HG03575 (cell line): Measurements from ENCODE around the gene RBMS1.

ENCODE experiments used
- ATAC-seq: cut with Tn5 transposase; IDR thresholded peaks from one replicate; pipeline ENCODE4 v1.9.1; 2021; ENCODE audit not compliant: unreplicated experiment, insufficient number of reproducible peaks, low FRiP score; ENCODE audit errors: extremely low read depth

The RBMS1 gene

DNA sequence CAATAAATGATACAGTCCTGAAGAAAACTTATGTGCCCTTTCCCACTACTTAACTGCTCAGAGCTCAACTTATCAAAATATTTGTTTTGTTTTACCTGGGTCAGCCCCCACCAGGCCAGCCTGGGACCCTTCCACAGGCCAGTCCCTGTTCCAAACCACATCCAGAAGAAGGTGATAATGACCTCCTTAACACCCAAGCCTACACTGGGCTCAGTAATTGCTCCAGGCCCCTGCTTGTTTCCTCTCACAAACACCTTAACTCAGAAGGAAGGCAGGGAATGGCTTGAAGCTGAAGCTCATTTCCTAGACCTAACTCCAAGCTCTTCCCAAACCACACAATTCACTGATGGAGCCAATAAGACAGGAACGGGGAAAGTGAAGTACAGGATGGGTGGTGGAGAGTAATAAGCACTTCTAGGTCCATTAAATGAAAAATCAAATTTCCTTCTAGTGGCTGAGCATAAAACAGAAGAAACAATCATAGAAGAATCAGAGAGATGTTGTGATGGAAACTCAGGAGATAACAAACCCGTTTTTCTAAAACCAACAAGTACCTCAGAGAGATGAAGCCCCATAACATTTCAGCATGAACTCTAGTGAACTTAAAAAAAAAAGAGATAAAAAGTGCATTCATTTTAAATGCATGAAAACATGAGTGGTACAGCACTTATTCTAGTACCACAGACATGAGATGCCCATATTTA is 160.1 kb downstream of the RBMS1 start:
- ATAC-seq, result no peak

DNA sequence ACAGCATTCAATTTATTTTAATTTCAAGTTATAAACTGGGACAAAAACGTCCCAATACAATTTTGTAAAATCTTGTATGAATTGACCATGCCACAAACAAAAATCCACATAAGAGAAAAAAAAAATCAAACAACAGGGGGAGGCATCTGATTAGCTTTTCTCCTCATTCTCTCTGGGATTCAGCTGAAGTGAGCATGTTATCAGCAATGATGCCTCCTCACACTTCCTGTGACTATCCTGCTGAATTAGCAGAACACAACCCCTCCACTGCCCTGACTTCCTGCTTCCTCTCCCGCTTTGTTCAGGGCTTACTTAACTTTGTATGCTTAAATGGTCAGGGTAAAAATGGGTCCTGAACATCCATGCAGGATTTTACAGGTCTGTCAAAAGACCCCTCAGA is 161.3 kb downstream of the RBMS1 start:
- no peak for ATAC-seq

DNA sequence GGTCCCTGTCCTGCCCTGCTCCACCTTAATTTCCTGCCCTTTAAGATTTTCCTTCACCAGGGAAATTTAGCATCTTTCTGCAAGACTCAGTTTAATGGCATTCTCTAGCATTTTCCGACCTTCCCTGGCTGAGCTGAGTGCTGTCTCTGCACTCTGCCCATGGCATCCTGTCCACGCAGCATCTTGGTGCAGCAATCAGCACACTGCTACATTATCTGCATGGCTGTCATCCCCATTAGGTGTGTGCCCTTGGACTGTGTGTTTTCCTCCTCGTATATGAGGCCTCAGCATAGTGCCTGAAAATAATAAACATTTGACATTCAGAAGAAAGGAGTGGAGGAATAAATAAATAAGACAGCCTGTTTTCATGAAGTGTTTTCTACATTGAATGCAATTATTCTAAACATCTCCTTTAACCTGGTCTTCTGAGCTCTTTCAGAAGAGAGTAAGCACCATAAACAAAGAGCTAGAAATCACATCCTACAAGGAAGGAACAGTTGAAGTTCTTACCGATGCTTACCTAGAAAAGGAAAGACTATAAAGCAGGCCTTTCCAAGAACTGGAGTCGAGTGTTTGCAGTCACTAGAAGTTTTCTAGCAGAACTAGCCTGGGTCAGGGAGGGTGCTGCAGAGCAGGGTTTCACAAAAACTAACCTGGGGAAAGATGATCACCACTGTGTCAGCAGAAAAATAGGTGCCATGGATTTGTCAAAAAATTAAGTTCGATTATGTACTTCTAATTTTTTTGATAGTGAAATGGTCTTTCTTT is 162.2 kb downstream of the RBMS1 start:
- ATAC-seq, result no peak

DNA sequence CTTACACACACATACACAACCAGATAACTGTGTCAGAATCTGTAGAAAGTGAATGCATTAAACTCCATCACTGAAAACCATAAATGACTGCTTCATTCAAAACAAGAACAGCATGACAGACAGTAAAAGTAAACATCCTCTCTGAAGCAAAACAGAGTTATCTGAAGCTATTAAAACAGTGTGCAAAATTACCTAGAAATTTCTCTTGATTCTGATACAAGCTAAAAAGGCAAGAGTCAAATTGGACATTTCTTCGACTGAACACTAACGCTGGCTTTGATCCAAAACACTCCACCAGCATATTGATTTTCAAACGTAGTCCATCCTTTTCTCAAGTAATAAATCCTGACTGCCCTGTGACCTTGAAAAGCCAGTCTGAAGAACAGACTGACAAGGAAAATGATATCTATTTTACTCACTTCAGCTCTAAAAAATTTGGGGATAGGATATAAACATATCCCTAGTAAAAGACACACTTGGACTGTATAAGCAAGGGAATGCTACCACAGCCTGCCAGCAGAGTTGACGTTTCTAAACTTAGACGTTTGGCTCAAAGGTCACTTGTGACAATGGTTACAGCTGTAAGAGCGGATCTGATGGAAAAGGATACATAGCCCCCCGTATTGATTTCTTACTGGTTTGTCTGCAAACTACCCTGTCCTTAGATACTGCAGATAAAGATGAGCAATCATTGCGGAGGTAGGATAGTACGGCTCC is 164.6 kb downstream of the RBMS1 start:
- no peak for ATAC-seq

DNA sequence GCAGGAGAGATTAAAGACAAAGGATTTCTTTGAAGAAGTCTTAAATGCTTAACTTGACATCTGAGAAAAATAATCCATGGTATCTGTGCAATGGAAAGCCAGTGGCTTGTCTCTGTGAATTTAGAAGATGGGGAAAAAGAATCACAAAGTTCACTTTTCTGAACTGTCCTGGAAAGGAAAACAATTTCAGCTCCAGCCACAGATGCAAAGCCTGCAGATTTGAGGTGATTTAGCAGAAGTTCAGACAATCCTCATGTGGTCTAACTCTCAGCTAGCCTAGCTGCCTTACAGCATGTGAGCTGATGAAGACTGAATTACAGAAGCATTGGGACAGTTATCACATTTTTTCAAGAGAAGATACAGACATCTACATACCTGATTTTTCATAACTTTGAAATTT is 166.8 kb downstream of the RBMS1 start:
- ATAC-seq, result no peak

DNA sequence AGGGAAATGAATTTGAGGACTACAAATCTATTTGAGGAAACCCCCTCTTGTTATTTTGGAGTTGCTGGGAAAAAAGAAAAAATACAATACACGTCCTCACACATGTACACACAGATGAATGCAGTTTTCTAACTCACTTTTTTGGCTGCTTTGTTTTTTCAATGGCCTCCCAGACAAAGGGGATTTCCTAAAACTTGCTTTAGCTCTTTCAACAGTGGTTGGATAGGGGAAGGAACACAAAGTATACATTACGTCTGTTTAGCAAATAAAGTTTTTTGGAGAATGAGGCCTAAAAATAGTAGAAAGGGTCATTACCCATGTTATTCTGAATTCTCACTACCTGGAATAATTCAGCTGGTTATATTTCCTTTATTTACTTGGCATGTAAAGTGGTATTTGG is 168.2 kb downstream of the RBMS1 start:
- no peak for ATAC-seq

DNA sequence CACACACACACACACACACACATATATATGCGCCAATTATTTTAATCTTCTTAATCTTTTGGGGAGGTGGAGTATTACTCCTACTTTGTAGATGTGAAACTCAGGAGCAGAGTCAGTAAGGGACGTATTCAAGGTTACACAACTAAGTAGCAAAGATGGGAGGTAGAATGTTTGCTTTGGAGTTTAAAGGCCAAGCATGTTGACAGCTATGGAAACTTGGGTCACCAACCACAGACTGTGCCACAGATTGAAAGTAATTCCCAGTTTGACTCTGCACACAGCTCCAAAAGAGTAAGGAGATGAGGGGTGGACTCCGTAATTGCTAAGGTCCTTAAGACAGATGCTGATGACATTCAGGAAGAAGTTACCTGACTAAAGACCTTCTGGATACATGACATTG is 168.7 kb downstream of the RBMS1 start:
- no peak for ATAC-seq

DNA sequence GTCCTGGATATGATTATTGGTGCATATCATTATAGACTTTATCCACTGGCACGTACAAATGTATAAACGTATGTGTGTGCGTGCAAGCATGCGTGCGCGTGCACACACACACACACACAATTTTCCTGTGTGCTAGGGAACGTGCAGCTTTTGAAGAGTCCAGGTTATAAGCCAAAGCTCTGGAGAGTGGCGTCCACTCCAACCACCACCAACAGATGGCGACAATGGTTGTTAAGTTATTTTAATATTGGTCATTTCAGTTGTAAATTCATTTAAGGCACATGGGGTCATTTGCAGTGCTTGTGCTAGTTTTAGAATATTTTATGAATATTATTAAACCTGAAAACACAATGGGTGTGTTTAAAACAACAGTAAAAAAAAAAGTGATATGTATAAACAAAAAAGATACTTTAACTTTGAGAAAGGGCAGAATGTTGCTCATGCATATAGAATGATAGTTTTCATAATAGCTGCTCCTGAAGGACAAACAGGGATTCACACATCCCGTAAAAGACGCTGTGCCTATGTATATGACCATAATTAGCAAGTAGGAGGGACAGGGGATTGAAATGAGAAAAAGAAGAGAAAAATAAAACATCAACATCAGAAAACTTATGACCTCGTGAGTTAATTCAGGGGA is 169.3 kb downstream of the RBMS1 start:
- ATAC-seq, result no peak

DNA sequence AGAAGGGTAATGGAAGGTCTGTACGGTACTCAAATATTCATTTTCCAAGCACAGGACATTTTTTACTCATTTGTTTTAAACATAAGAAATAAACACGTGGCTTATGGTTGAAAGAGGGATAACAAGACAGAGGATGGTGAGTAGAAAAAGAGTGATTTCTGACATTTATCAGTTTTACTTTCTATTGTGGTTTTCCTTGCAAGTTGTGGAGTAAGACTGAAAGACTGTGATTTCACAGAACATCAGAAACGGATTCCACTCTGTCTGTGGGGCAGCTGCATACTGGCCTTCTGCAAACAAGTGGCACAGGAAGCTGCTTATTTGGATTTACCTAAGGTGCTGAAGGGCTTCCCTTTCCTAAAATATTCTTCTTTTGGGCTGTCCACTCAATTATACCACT is 171.3 kb downstream of the RBMS1 start:
- ATAC-seq, result no peak

DNA sequence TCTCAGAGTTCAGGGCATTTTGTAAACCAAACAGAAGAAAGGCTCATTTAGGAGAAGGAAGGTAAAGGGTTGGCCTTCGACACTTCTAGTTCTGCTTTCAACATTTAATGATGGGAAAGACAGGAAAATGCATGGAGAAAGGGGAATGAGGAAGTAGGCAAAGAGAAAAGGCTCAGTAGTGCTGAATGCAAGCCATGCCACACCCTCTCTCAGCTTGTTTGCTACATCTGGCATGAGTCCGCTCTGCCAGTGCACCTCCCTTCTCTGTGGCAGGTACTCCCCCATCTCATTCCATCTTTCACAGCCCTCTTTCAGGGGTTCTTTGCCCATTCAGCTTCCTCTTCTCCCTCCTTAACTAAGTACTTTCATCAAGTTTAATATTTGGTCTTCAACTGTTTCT is 172.6 kb downstream of the RBMS1 start:
- ATAC-seq, result no peak

DNA sequence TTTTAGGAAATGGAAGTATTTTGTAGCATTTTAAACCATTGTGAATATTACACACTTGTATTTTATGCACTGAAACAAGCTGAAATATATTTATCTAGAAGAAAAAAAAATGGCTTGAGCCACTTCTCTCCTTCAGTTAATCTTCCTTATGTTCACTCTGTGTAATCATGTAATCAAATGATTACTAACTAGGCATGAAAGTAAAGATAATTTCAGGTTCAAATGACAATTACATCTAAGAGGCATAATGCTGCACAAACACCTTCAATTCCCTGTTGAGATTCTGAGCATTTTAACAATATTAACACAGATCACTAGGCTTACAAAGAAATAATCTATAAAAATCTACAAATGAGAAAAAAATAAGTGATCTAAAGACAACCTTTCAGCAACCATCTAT is 173.9 kb downstream of the RBMS1 start:
- no peak for ATAC-seq

DNA sequence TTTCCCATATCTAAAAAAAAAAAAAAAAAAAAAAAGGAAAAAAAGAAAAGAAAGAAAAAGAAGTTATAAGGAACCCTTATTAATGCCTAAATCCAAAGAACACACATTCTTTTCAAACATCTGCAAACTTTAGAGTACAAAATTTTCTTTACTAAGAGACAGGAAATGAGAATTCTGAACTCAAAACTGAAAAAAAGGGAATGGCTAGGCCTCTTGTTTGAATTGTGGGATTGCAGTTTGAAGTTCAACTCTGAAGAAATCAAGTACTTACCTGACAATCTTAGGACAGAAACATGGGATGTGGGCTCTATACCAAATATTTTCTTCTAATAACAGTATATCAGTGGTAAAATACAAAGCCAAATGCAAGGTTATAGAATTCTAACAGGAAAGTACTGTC is 175.4 kb downstream of the RBMS1 start:
- ATAC-seq, result no peak

DNA sequence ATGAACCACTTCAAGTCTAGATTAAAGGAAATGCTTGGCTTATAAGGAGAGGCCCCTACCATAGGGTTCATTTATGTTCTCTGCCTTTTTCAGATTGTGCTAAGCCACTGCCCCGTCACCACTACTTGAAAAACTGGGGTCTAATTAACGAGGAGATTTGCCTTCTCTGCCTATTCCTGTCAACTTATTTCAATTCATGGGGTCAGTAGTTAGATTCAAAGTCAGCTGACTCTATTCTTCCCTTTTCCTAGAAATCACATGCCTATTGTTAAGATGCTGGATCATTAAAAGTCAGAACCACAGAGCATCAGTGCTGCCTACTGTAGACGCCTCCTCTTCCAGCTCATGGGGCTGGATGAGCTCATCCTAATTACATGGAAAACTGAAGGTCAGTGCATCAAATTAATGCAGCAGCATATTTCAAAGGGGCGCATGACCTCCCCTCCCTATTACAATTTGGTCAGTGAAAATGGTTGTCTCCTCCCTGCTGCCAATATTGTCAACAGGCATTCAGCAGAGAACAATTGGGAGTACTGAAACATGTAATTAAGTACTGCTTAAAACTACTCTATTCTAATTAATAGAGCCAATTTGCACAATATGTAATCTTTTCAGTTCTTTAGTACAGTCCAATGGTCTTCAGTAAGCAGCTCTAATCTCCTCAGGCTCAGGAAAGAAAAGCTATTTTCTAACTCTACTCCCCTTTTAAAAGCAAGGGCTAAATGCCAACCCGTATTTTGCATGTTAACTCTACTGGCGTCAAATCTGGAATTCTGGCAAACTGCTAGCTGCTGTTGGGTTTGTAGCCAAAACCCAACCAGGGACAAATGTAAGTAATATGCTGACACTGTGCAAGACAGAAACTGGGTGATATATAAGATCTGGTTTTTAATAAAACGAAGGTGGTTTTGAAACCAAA is 176.2 kb downstream of the RBMS1 start:
- no peak for ATAC-seq

DNA sequence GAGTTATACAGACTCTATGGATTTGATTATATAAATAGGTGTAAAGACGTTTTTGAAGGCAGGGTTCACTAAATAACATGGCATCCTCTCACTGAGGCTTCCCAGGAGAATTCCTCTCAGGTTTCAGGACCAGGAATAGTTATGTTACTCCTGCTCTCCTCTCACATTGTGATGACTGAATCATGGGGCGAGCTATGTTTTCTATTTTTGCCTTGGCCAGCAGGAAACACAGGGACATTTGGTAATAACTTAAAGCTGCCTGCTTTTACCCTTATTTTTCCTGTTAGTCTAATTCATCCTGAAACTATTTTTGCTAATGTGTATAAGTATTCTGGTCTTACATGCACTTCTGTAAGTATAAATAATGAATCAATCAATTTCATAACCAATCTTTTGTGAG is 178.3 kb downstream of the RBMS1 start:
- ATAC-seq, result no peak

DNA sequence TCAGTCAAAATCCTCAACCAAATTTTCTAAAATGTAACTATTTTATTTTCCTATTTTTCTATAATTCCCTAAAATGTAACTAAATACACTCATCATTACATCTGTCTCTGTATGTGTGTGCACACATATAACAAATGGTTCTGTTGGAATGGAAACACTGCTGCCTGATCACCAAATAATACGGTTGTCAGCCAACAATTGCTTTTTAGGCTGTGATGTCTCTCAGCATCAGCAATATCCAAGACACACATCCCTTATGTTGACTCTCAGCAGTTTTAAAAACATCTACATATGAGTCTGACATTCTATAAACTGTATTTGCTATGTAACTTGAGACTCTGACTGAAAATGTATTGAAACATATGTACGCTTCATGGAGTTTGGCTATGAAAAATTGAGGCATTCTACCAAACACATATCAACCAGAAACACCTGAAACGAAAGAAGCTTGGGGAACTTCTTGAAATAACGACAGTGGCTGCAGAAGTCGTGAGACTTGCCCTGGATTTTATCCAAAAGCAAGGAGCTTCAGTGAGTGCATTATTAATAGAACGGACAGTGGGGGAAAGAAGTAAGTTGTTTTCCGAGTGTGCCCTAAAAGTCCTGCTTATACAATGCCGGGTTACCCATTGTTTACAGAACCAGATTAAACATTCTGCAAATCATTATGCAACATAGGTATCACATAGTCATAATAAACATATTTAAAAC is 183.3 kb downstream of the RBMS1 start:
- no peak for ATAC-seq

DNA sequence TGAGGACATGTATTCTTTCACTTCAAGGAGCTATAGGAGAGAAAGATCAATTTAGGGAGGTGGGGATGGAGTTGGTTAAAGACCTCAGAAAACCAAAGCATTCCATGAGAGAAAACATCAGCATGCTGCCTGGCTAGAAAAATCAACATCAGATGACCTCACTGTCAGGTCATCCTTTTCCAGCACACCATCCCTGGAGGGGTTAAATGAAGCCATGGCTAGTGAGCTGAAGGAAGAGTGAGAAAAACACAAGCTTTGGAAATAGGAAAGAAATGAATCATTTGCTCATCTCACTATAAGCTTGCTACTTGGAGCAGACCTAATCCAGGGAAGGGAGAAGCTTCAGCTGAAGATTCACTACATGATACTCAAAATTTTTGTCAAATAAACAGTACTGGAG is 184.0 kb downstream of the RBMS1 start:
- no peak for ATAC-seq

DNA sequence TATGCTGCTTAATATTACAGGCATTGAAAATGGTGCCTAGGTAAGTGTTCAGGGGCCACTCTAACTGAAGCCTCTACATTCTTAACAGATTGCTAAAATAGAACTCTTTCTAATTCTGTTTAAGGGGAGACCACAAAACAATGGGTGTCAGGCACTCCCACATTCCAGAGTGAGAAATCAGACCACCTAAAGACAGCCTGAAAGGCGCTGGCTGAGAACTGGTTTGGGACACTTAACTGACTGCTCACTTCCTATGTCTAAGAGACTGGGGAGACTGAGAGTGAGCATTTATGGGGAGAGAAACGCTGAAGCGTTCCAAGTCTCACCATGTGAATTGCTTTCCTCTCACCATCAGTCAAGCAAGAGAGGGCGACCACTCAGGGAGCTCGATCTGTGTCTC is 184.7 kb downstream of the RBMS1 start:
- no peak for ATAC-seq

DNA sequence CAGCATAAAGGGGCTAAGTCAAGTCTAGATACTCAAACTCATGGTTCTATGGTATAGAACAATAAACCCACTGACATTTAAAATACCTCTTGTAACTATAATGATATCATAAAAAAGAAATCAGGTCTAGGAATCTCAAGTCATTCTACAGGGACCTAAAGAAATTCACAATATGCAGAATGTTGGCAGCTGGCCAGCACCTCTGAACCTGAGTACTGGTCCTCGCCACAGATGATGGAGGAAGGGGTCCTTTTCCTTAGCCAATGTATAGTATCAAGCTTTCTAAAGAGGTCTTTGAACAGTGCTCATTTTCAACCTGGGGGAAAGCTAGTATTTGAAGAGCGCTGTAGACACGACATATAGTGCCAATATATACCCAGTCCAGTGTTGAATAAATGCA is 185.1 kb downstream of the RBMS1 start:
- ATAC-seq, result no peak
